Ishikawa (cell line): ENCODE data around the gene CCDC57.

Source experiments
- CEBPB ChIP-seq: IDR thresholded peaks from 2 replicates; pipeline ENCODE4 v1.6.1; 2012
- CREB1 ChIP-seq: IDR thresholded peaks from 2 replicates; pipeline ENCODE4 v1.6.1; 2012; ENCODE audit warnings: low read depth
- EGR1 ChIP-seq: IDR thresholded peaks from 2 replicates; pipeline ENCODE4 v1.6.1; 2012
- EP300 ChIP-seq: IDR thresholded peaks from 2 replicates; pipeline ENCODE4 v1.6.1; 2012; ENCODE audit warnings: borderline replicate concordance
- FOXM1 ChIP-seq: IDR thresholded peaks from 2 replicates; pipeline ENCODE4 v1.6.1; 2012; ENCODE audit warnings: low read depth, borderline replicate concordance
- NFIC ChIP-seq: IDR thresholded peaks from 2 replicates; pipeline ENCODE4 v1.6.1; 2012
- RAD21 ChIP-seq: IDR thresholded peaks from 2 replicates; pipeline ENCODE4 v1.6.1; 2012; ENCODE audit warnings: low read depth
- TAF1 ChIP-seq: IDR thresholded peaks from 2 replicates; pipeline ENCODE4 v1.6.1; 2012; ENCODE audit warnings: low read depth, mild to moderate bottlenecking
- TCF12 ChIP-seq: IDR thresholded peaks from 2 replicates; pipeline ENCODE4 v1.6.1; 2012; ENCODE audit warnings: low read depth
- TEAD4 ChIP-seq: IDR thresholded peaks from 2 replicates; pipeline ENCODE4 v1.6.1; 2012
- YY1 ChIP-seq: IDR thresholded peaks from 2 replicates; pipeline ENCODE4 v1.6.1; 2012; ENCODE audit warnings: low read depth
- ZBTB7A ChIP-seq: IDR thresholded peaks from 2 replicates; pipeline ENCODE4 v1.6.1; 2012; ENCODE audit warnings: low read depth
- TF ChIP-seq, protein P1 (sequence below): IDR thresholded peaks from 2 replicates; pipeline ENCODE4 v1.6.1; 2012; ENCODE audit warnings: low read depth, mild to moderate bottlenecking
- TF ChIP-seq, protein P2 (sequence below): IDR thresholded peaks from 2 replicates; pipeline ENCODE4 v1.6.1; 2012
- TF ChIP-seq, protein P3 (sequence below): IDR thresholded peaks from 2 replicates; pipeline ENCODE4 v1.6.1; 2012

The CCDC57 gene

DNA sequence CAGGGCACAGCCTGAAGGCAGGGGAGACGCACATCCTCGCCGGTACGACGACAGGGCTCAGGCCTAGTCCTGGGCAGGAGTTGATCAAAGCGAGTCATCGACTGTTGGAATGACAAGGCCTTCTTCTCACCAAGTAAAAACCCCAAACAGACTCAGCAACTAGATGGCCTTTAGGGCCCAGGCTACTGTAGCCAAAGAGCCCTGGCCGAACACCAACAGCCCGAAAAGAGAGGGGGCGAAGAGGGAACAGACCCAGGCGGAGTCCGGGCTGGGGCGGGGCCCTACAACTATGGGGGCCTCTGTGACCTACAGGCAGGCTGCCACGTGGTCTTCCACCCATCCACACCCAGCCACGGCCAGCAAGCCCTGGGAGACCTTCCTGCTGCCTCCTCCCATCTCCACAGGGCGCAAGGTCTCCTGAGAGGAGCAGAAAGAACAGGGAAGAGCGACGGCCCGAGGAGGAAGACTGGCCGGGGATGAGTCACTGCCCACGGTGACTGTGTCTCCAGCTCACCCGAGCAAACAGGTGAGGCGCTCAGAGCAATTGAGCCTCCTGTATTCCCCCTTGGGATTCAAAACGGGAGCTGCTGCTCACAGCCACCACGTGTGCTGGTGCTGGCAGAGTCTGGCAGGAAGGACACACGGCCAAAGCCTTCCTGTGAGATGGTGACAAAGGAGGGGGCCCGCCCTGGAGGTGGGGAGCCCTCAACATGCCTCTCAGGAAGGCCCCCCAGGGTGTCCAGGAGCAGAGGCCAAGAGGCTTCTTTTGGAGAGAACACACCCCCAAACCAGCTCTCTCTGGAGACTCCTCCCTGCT lies 33.9 kb upstream of the CCDC57 start:
- no peak for TF ChIP-seq TCF12
- TF ChIP-seq RAD21, result no peak
- no peak for TF ChIP-seq YY1
- no peak for TF ChIP-seq CEBPB
- no peak for TF ChIP-seq EGR1
- TF ChIP-seq ZBTB7A, result no peak
- no peak for TF ChIP-seq TAF1
- TF ChIP-seq, protein P1, sequence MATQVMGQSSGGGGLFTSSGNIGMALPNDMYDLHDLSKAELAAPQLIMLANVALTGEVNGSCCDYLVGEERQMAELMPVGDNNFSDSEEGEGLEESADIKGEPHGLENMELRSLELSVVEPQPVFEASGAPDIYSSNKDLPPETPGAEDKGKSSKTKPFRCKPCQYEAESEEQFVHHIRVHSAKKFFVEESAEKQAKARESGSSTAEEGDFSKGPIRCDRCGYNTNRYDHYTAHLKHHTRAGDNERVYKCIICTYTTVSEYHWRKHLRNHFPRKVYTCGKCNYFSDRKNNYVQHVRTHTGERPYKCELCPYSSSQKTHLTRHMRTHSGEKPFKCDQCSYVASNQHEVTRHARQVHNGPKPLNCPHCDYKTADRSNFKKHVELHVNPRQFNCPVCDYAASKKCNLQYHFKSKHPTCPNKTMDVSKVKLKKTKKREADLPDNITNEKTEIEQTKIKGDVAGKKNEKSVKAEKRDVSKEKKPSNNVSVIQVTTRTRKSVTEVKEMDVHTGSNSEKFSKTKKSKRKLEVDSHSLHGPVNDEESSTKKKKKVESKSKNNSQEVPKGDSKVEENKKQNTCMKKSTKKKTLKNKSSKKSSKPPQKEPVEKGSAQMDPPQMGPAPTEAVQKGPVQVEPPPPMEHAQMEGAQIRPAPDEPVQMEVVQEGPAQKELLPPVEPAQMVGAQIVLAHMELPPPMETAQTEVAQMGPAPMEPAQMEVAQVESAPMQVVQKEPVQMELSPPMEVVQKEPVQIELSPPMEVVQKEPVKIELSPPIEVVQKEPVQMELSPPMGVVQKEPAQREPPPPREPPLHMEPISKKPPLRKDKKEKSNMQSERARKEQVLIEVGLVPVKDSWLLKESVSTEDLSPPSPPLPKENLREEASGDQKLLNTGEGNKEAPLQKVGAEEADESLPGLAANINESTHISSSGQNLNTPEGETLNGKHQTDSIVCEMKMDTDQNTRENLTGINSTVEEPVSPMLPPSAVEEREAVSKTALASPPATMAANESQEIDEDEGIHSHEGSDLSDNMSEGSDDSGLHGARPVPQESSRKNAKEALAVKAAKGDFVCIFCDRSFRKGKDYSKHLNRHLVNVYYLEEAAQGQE, result no peak
- no peak for TF ChIP-seq EP300
- no peak for TF ChIP-seq CREB1
- TF ChIP-seq, protein P2, sequence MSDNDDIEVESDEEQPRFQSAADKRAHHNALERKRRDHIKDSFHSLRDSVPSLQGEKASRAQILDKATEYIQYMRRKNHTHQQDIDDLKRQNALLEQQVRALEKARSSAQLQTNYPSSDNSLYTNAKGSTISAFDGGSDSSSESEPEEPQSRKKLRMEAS, result no peak; the same call in 1 of the 2 replicates
- TF ChIP-seq TEAD4, result no peak
- TF ChIP-seq, protein P3, sequence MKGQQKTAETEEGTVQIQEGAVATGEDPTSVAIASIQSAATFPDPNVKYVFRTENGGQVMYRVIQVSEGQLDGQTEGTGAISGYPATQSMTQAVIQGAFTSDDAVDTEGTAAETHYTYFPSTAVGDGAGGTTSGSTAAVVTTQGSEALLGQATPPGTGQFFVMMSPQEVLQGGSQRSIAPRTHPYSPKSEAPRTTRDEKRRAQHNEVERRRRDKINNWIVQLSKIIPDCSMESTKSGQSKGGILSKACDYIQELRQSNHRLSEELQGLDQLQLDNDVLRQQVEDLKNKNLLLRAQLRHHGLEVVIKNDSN, result no peak
- no peak for TF ChIP-seq NFIC
- no peak for TF ChIP-seq FOXM1

DNA sequence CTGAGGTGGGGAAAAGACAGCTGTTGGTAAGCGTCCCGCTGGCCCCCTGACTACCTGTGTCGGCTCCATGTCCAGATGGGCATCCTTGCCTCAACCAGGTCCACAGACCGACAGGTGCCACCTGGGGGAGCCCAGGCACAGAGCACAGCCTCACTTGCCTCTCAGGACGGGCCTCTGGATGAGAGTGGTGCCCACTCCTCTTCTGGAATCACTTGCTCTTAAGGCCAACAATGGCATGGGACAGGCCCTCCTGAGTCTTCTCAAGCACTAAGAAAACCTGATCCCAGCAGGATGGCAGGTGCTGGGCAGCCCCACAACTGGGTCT lies 33.4 kb upstream of the CCDC57 start:
- TF ChIP-seq, protein P3, result no peak
- TF ChIP-seq EP300, result no peak
- TF ChIP-seq, protein P1, result no peak
- TF ChIP-seq FOXM1, result no peak
- TF ChIP-seq RAD21, result no peak
- TF ChIP-seq, protein P2, result no peak
- no peak for TF ChIP-seq EGR1
- TF ChIP-seq TAF1, result no peak
- no peak for TF ChIP-seq ZBTB7A

DNA sequence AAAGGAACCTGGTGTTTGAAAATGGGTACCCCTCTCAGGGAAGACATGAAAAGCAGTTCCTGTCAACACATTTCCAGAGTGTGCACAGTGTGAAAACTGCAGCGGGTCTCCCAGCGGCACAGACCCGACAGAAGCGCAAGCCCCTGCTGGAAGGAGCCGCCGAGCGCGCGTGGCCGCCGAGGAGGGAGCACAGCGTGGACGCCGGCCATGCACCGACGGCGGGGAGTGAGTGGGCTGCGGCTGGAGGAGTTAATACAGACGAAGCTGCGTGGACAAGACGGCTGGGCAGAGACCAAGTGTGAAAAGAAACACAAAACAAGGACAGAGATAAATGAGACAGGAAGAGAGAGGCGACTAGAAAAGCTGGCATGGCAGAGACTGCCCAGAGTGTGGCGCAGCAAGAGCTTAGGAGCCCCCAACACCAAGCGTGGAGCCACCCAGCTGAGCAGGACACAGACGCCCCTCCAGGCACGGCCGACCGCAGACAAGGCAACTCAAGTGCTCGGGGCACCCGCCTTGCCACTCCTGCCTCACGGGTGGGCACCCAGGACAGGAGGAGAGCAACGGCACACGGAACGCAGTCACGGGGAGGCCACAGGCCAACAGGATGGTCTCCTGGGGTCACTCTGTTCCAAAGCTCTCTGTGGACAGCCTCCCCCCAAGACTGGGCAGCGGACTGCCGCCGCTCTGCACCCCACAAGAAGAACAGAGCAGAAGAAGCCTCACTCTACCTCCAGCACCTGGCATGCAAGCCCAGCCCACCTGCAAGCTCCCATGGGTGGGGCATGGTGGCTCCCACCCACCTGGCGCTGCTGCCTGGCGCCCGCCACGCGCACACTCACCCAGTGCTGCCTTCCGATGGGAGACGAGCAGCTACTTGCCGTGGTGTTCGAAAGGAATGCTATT lies 32.7 kb upstream of the CCDC57 start:
- TF ChIP-seq TAF1 (no peak), RAD21 (no peak), EP300 (no peak), ZBTB7A (no peak), YY1 (no peak), TCF12 (no peak), EGR1 (no peak)
- TF ChIP-seq, protein P1, result no peak
